Skin epidermis (tissue), 12 donors: ENCODE measurements around the gene TTC23L.
"Not testable (repeated sequence)": the region's sequence is repeated elsewhere in the genome, so short reads cannot be mapped to it uniquely, and the experiment has no call there.

Experiments
- H3K27ac ChIP-seq, 21 experiments: fragments of 200-600 bp; sonication (generic) in 11 of 21; one replicate each; pipeline ENCODE4 v1.5.0; 2020; ENCODE audit warnings: mild to moderate bottlenecking in 3 of 21, inconsistent platforms in 2 of 21, moderate library complexity in 2 of 21
- H3K4me3 ChIP-seq, 7 experiments: fragments of 200-600 bp; sonication (generic) in 2 of 7; one replicate each; pipeline ENCODE4 v1.5.0; 2020; ENCODE audit warnings: inconsistent platforms in 2 of 7, mild to moderate bottlenecking in 2 of 7, moderate library complexity in 1 of 7

Gene TTC23L

GRCh38 chr5:34913072-34913471 is 74.1 kb downstream of the TTC23L start:
- no peak overlapping the region for H3K27ac ChIP-seq

GRCh38 chr5:34914671-34915138 is 75.7 kb downstream of the TTC23L start:
- Histone ChIP-seq H3K4me3 (peak overlapping the region; percentile 65 to 96 (median 78)), H3K27ac (peak overlapping the region in 20 of 21 experiments; percentile 67 to 95 (median 83))

More at GRCh38 chr5:34913072-34913471, 74.1 kb downstream of the TTC23L start:
- no peak overlapping the region for H3K4me3 ChIP-seq

GRCh38 chr5:34915139-34915855 is 76.3 kb downstream of the TTC23L start, which contains the start of the genes BRIX1 and RAD1:
Gene BRIX1, plus strand, starts transcription at chr5:34915711. Its CDS starts 28 bp downstream, at chr5:34915739.
Gene RAD1, minus strand, starts transcription at chr5:34915504. Its CDS starts 612 bp downstream, at chr5:34914892.
- Histone ChIP-seq H3K4me3 (peak within 1 kb of the TSS; percentile 65 to 96 (median 78)), H3K27ac (peak within 1 kb of the TSS; percentile 67 to 95 (median 82))

GRCh38 chr5:34915856-34916192 is 76.9 kb downstream of the TTC23L start:
- peak overlapping the region; percentile 67 to 95 (median 82) for H3K27ac ChIP-seq
- peak overlapping the region; percentile 65 to 96 (median 78) for H3K4me3 ChIP-seq

- H3K27ac ChIP-seq, result peak overlapping the region in 5 of 21 experiments; percentile 28 to 93 (median 87)
Measured at GRCh38 chr5:34916518-34916917, 77.6 kb downstream of the TTC23L start.

GRCh38 chr5:34918025-34918424 is 79.1 kb downstream of the TTC23L start:
- no peak overlapping the region for H3K27ac ChIP-seq

More at GRCh38 chr5:34916518-34916917, 77.6 kb downstream of the TTC23L start:
- H3K4me3 ChIP-seq, result peak overlapping the region; percentile 65 to 96 (median 78)

GRCh38 chr5:34919077-34919476 is 80.1 kb downstream of the TTC23L start:
- no peak overlapping the region for H3K4me3 ChIP-seq

More at GRCh38 chr5:34918025-34918424, 79.1 kb downstream of the TTC23L start:
- no peak overlapping the region for H3K4me3 ChIP-seq

GRCh38 chr5:34923256-34923655 is 84.3 kb downstream of the TTC23L start:
- H3K27ac ChIP-seq, H3K4me3 ChIP-seq: not testable (repeated sequence)

More at GRCh38 chr5:34919077-34919476, 80.1 kb downstream of the TTC23L start:
- H3K27ac ChIP-seq, result no peak overlapping the region

GRCh38 chr5:34923694-34924461 is 84.9 kb downstream of the TTC23L start:
- no peak overlapping the region for H3K27ac ChIP-seq
- H3K4me3 ChIP-seq, result no peak overlapping the region

- no peak overlapping the region for H3K4me3 ChIP-seq
- no peak overlapping the region for H3K27ac ChIP-seq
Measured at GRCh38 chr5:34924462-34924765, 85.5 kb downstream of the TTC23L start.

GRCh38 chr5:34926318-34926888 is 87.4 kb downstream of the TTC23L start:
- no peak overlapping the region for H3K4me3 ChIP-seq
- H3K27ac ChIP-seq, result no peak overlapping the region

- Histone ChIP-seq H3K4me3 (no peak overlapping the region), H3K27ac (no peak overlapping the region)
Measured at GRCh38 chr5:34927785-34928184, 88.8 kb downstream of the TTC23L start.

GRCh38 chr5:34928267-34928666 is 89.3 kb downstream of the TTC23L start:
- H3K27ac ChIP-seq, result no peak overlapping the region
- no peak overlapping the region for H3K4me3 ChIP-seq

GRCh38 chr5:34929134-34929719 is 90.3 kb downstream of the TTC23L start, which contains the start of gene DNAJC21:
Gene DNAJC21, plus strand, starts transcription at chr5:34929559. Its CDS starts 261 bp downstream, at chr5:34929820.
- Histone ChIP-seq H3K4me3 (peak within 1 kb of the TSS; percentile 62 to 96 (median 82)), H3K27ac (peak within 1 kb of the TSS; percentile 27 to 96 (median 90))

- peak overlapping the region; percentile 62 to 96 (median 82) for H3K4me3 ChIP-seq
- peak overlapping the region; percentile 27 to 96 (median 90) for H3K27ac ChIP-seq
Measured at GRCh38 chr5:34929720-34930461, 90.9 kb downstream of the TTC23L start.

- Histone ChIP-seq H3K4me3 (peak overlapping the region; percentile 62 to 96 (median 82)), H3K27ac (peak overlapping the region in 20 of 21 experiments; percentile 27 to 96 (median 90))
Measured at GRCh38 chr5:34930462-34930844, 91.5 kb downstream of the TTC23L start.

GRCh38 chr5:34930870-34931269 is 91.9 kb downstream of the TTC23L start:
- Histone ChIP-seq H3K4me3 (peak overlapping the region in 5 of 7 experiments; percentile 65 to 96 (median 85)), H3K27ac (peak overlapping the region in 5 of 21 experiments; percentile 90 to 96 (median 92))

GRCh38 chr5:34932947-34933346 is 94.0 kb downstream of the TTC23L start:
- no peak overlapping the region for H3K27ac ChIP-seq
- H3K4me3 ChIP-seq, result no peak overlapping the region

- Histone ChIP-seq H3K4me3 (no peak overlapping the region), H3K27ac (no peak overlapping the region)
Measured at GRCh38 chr5:34941936-34942335, 103.0 kb downstream of the TTC23L start.
